Lower leg skin (tissue), 4 donors: Measurements from ENCODE around the gene DLGAP4. TPM values are rescaled to one million over a fixed set of nuclear protein-coding genes. Genes with fewer than 3 reads are reported as not detected.

Experiments
- DNase-seq, 2 donors: peaks; one replicate each; pipeline ENCODE4 v3.0.0-alpha.2; 2019; ENCODE audit warnings: low spot score in 2 of 2
- H3K4me3 ChIP-seq: fragments of 200-600 bp; sonication (generic); 2 replicates; pipeline ENCODE4 v1.5.1; 2017; ENCODE audit warnings: mild to moderate bottlenecking, low read depth; ENCODE audit not compliant: poor library complexity, severe bottlenecking
- POLR2A ChIP-seq, 2 donors: fragments of 450-650 bp; IDR thresholded peaks; one replicate each; pipeline ENCODE4 v1.6.1; 2016 to 2017; ENCODE audit warnings: antibody characterized with exemption in 2 of 2, mild to moderate bottlenecking in 1 of 2, moderate library complexity in 1 of 2
- WGBS, 2 donors: methylation state at CpG; one replicate each; pipeline ENCODE4 v1.1.5; 2018; 5-methylcytosine and 5-hydroxymethylcytosine counted together
- intact Hi-C: fragments of 100-400 bp; cut with DNase I; formaldehyde crosslinking; loops from one replicate; pipeline ENCODE4 v1.15.0; 2023; ENCODE audit warnings: low total_unique reads
- total RNA-seq, 4 donors: library from RNA; depleted of rRNA; stranded (reverse); fragments of >200 nt; gene quantifications; one replicate each; pipeline ENCODE4 v1.1.0, GENCODE V29; 2016
- TF ChIP-seq, protein P1 (sequence below), 3 donors: fragments of 450-650 bp; IDR thresholded peaks; one replicate each; pipeline ENCODE4 v1.5.1; 2016; ENCODE audit warnings: antibody characterized with exemption in 3 of 3, mild to moderate bottlenecking in 3 of 3, moderate library complexity in 2 of 3

The DLGAP4 gene
- total RNA-seq, 4 donors from 2014 or later = 75.9 to 162 (median 87.7) TPM

DNA sequence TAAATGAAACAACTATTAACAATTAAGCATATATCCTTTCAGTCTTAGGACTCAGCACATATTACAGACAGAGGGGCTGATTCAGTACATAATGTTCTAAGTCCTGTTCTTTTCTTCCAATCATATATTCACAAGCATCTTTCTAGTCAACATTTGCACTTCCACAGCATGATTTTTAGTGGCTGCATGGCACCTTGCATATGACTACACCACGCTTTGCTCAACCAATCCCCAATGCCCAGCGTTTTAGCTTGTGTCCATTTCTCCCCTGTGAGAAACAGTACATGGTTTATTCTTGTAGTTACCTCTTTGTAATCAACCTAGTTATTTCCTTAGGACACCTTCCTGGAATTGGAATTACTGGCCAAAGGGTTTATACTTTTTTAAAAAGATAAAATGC, 36.6 kb upstream of the DLGAP4 start:
- 82 to 84% methylated on average over 2 of the region's 2 CpGs for WGBS, 2 donors
- TF ChIP-seq, protein P1, sequence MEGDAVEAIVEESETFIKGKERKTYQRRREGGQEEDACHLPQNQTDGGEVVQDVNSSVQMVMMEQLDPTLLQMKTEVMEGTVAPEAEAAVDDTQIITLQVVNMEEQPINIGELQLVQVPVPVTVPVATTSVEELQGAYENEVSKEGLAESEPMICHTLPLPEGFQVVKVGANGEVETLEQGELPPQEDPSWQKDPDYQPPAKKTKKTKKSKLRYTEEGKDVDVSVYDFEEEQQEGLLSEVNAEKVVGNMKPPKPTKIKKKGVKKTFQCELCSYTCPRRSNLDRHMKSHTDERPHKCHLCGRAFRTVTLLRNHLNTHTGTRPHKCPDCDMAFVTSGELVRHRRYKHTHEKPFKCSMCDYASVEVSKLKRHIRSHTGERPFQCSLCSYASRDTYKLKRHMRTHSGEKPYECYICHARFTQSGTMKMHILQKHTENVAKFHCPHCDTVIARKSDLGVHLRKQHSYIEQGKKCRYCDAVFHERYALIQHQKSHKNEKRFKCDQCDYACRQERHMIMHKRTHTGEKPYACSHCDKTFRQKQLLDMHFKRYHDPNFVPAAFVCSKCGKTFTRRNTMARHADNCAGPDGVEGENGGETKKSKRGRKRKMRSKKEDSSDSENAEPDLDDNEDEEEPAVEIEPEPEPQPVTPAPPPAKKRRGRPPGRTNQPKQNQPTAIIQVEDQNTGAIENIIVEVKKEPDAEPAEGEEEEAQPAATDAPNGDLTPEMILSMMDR (IDR thresholded peaks at IDR 0.05) = no peak
- TF ChIP-seq POLR2A (IDR thresholded peaks at IDR 0.05) = no peak
- no peak for DNase-seq
- intact Hi-C loops = no loop called here
- no peak overlapping the region for H3K4me3 ChIP-seq

DNA sequence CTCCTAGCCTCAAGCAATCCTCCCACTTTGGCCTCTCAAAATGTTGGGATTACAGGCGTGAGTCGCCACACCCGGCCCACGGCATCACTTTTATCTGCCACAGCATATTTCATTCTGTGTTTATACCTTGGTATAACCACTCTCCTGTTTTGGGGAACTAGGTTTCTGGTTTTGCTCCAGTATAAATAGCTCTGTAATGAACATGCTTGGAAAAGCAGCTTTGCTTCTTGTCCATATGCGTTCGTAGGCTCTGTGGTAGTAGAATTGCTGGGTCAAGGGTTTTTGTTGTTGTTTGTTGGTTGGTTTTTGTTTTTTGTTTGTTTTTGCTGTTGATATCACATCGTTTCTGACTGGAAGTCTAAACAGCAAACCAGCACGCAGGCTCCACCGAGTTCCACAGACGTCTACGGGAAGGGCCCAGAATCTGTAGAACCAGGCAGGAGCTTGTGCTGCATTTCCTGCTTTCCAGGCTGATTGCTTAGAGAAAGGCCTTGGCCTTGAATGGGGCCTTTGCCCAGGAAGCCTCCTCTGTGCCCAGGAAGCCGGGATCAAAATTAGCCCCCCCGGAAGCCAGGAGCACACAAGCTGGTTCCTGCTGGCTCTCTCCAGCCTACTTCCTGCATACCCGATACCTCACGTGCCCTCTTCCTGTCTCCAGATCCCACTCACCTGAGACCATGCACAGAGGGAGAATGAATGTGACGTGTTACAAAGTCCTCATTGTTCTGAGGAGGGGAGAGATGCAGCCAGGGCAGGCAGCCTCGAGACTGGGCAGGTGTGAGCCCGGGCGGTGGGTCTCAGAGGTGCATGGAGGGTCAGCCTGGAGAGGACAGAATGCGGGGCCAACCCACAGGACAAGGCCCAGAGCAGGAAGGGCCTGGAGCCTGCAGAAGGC, 35.1 kb upstream of the DLGAP4 start:
- intact Hi-C loops = no loop called here
- peak in 1 of 2 donors; percentile 43 for DNase-seq
- no peak for TF ChIP-seq POLR2A (IDR thresholded peaks at IDR 0.05)
- TF ChIP-seq, protein P1 (IDR thresholded peaks at IDR 0.05) = no peak
- H3K4me3 ChIP-seq = no peak overlapping the region
- 81 to 87% methylated on average over 20 of the region's 20 CpGs for WGBS, 2 donors

DNA sequence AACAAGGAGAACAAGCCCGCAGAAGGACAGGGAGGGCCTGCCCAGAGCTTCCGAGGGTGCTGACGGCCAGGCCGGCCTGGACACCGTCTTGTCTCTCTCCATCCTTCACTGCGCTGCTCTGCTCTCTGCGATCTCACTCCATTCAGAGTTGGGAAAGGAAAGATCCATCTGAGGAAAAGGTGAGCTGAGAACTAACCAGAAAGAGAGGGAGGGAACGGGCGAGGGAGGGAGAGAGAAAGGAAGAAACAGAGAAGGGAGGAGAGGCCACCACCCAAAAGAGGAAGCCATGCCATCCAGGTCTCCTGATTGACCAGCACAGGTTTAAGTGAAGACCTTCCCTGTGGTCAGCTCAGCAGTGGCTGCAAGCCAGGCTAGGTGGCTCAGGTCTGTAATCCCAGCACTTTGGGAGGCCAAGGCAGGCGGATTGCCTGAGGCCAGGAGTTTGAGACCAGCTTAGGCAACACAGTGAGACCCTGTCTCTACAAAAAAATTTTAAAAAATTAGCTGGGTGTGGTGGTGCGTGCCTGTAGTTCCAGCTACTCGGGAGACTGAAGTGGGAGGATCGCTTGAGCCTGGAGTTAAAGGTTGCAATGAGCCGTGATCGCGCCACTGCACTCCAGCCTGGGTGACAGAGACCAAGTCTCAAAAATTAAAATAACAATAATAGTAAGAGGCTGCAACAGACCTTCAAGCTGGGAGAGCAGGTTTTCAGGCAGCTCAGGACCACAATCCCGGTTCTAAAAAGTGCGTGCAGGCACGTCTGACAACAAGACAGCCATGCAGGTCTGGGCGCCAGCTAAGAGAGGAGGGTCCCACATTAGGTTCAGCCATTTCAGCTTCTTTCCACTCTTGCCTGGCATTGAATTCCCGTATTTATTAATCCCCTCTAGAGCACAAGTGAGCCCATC, 34.2 kb upstream of the DLGAP4 start:
- intact Hi-C loops = no loop called here
- 86 to 92% methylated on average over 21 of the region's 21 CpGs for WGBS, 2 donors

DNA sequence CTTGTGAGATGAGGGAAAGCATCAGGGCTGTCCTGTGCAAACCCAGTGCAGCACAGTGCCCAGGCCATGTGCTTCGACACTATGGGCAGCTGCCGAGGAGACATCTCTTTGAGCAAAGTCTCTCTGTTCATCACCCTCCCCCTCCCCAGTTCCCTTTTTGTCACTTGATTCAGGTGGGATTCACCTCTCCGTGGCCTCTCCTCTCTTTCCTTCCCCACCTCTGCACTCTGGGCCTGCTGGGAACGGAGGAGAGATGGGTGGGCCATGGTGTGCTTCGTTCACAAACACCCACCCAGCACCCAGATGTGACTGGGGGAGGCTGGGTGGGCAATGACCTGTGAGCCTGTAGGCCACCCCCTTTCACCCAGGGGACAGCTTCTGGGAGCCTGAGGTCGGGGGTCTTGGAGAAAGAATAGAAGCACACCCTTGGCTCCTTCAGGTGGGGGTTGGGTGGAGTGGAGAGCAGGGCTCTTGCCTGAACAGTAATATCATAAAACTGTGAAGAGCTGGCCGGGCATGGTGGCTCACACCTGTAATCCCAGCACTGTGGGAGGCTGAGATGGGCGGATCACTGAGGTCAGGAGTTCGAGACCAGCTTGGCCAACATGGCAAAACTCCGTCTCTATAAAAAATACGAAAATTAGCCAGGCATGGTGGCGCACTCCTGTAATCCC, 33.5 kb upstream of the DLGAP4 start:
- intact Hi-C loops = no loop called here

More for the DNA sequence above, 34.2 kb upstream of the DLGAP4 start:
- DNase-seq = peak in 1 of 2 donors; percentile 52
- H3K4me3 ChIP-seq = no peak overlapping the region
- TF ChIP-seq POLR2A (IDR thresholded peaks at IDR 0.05) = no peak
- TF ChIP-seq, protein P1 (IDR thresholded peaks at IDR 0.05) = no peak

More for the DNA sequence above, 33.5 kb upstream of the DLGAP4 start:
- no peak overlapping the region for H3K4me3 ChIP-seq
- TF ChIP-seq POLR2A (IDR thresholded peaks at IDR 0.05) = no peak
- TF ChIP-seq, protein P1 (IDR thresholded peaks at IDR 0.05) = no peak
- peak in 1 of 2 donors; percentile 65 for DNase-seq
- 86 to 87% methylated on average over 12 of the region's 12 CpGs for WGBS, 2 donors
